ENCODE results near the gene EFNB1. TPM values are rescaled to one million over a fixed set of nuclear protein-coding genes. Genes with fewer than 3 reads are reported as not detected.
A peak's percentile ranks its signal among the peaks of the same experiment; 100 is the strongest.

EFNB1 gene
- total and polyA plus RNA-seq, 2 donors, result 30.5 to 40.1 TPM

- H3K27ac ChIP-seq (ENCODE audit: low read depth), result no peak overlapping the region
- H3K36me3 ChIP-seq (ENCODE audit: insufficient read depth), result peaks cover 2% of the 10 kb centered on the region
- no peaks in the 10 kb centered on the region for H3K4me1 ChIP-seq (ENCODE audit: insufficient read depth)
- 86% methylated on average over 1 of the region's 1 CpG for WGBS
- DNase-seq (ENCODE audit: extremely low spot score), result no peak
- no peak overlapping the region for H3K4me3 ChIP-seq (ENCODE audit: low read depth, low read length)
Observed at GRCh38 chrX:68843992-68844391, 15.2 kb downstream of the EFNB1 start.

- WGBS, result 72% methylated on average over 5 of the region's 5 CpGs
- no peak for DNase-seq (ENCODE audit: extremely low spot score)
- no peak overlapping the region for H3K27ac ChIP-seq (ENCODE audit: low read depth)
- H3K4me3 ChIP-seq (ENCODE audit: low read depth, low read length), result no peak overlapping the region
- H3K4me1 ChIP-seq (ENCODE audit: insufficient read depth), result no peaks in the 10 kb centered on the region
- peaks cover 2% of the 10 kb centered on the region for H3K36me3 ChIP-seq (ENCODE audit: insufficient read depth)
Observed at GRCh38 chrX:68844581-68844980, 15.8 kb downstream of the EFNB1 start.

- 39% methylated on average over 6 of the region's 6 CpGs for WGBS
- peaks cover under 1% of the 10 kb centered on the region for H3K36me3 ChIP-seq (ENCODE audit: insufficient read depth)
- H3K4me3 ChIP-seq (ENCODE audit: low read depth, low read length), result no peak overlapping the region
- no peak overlapping the region for H3K27ac ChIP-seq (ENCODE audit: low read depth)
- no peaks in the 10 kb centered on the region for H3K4me1 ChIP-seq (ENCODE audit: insufficient read depth)
- DNase-seq (ENCODE audit: extremely low spot score), result no peak
Observed at GRCh38 chrX:68846536-68846935, 17.7 kb downstream of the EFNB1 start.

- Histone ChIP-seq H3K27ac (ENCODE audit: low read depth) (no peak overlapping the region), H3K36me3 (ENCODE audit: insufficient read depth) (no peaks in the 10 kb centered on the region), H3K4me3 (ENCODE audit: low read depth, low read length) (no peak overlapping the region), H3K4me1 (ENCODE audit: insufficient read depth) (no peaks in the 10 kb centered on the region)
- DNase-seq (ENCODE audit: extremely low spot score), result no peak
- WGBS, result 74% methylated on average over 4 of the region's 4 CpGs
Observed at GRCh38 chrX:68847172-68847571, 18.4 kb downstream of the EFNB1 start.

- H3K4me3 ChIP-seq (ENCODE audit: low read depth, low read length), result no peak overlapping the region
- DNase-seq (ENCODE audit: extremely low spot score), result no peak
- H3K27ac ChIP-seq (ENCODE audit: low read depth), result no peak overlapping the region
- H3K4me1 ChIP-seq (ENCODE audit: insufficient read depth), result no peaks in the 10 kb centered on the region
- H3K36me3 ChIP-seq (ENCODE audit: insufficient read depth), result no peaks in the 10 kb centered on the region
- WGBS, result 77% methylated on average over 8 of the region's 8 CpGs
Observed at GRCh38 chrX:68848189-68848940, 19.5 kb downstream of the EFNB1 start.

GRCh38 chrX:68851082-68851481 is 22.3 kb downstream of the EFNB1 start:
- no peak for DNase-seq (ENCODE audit: extremely low spot score)
- no peaks in the 10 kb centered on the region for H3K4me1 ChIP-seq (ENCODE audit: insufficient read depth)
- 78% methylated on average over 8 of the region's 8 CpGs for WGBS
- H3K4me3 ChIP-seq (ENCODE audit: low read depth, low read length), result no peak overlapping the region
- H3K27ac ChIP-seq (ENCODE audit: low read depth), result no peak overlapping the region
- no peaks in the 10 kb centered on the region for H3K36me3 ChIP-seq (ENCODE audit: insufficient read depth)

GRCh38 chrX:68852046-68852445 is 23.2 kb downstream of the EFNB1 start:
- no peak for DNase-seq (ENCODE audit: extremely low spot score)
- no peaks in the 10 kb centered on the region for H3K36me3 ChIP-seq (ENCODE audit: insufficient read depth)
- no peak overlapping the region for H3K4me3 ChIP-seq (ENCODE audit: low read depth, low read length)
- no peaks in the 10 kb centered on the region for H3K4me1 ChIP-seq (ENCODE audit: insufficient read depth)
- 66% methylated on average over 3 of the region's 3 CpGs for WGBS
- H3K27ac ChIP-seq (ENCODE audit: low read depth), result no peak overlapping the region

- Histone ChIP-seq H3K36me3 (ENCODE audit: insufficient read depth) (no peaks in the 10 kb centered on the region), H3K27ac (ENCODE audit: low read depth) (no peak overlapping the region), H3K4me3 (ENCODE audit: low read depth, low read length) (no peak overlapping the region), H3K4me1 (ENCODE audit: insufficient read depth) (no peaks in the 10 kb centered on the region)
- DNase-seq (ENCODE audit: extremely low spot score), result no peak
- 62% methylated on average over 4 of the region's 4 CpGs for WGBS
Observed at GRCh38 chrX:68853665-68854251, 24.9 kb downstream of the EFNB1 start.

- 86% methylated on average over 2 of the region's 2 CpGs for WGBS
- Histone ChIP-seq H3K4me3 (ENCODE audit: low read depth, low read length) (no peak overlapping the region), H3K27ac (ENCODE audit: low read depth) (no peak overlapping the region), H3K4me1 (ENCODE audit: insufficient read depth) (no peaks in the 10 kb centered on the region), H3K36me3 (ENCODE audit: insufficient read depth) (no peaks in the 10 kb centered on the region)
- no peak for DNase-seq (ENCODE audit: extremely low spot score)
Observed at GRCh38 chrX:68865300-68865699, 36.5 kb downstream of the EFNB1 start.

GRCh38 chrX:68865926-68866325 is 37.1 kb downstream of the EFNB1 start:
- H3K4me3 ChIP-seq (ENCODE audit: low read depth, low read length), result no peak overlapping the region
- no peaks in the 10 kb centered on the region for H3K4me1 ChIP-seq (ENCODE audit: insufficient read depth)
- no peak for DNase-seq (ENCODE audit: extremely low spot score)
- WGBS, result 91% methylated on average over 2 of the region's 2 CpGs
- H3K27ac ChIP-seq (ENCODE audit: low read depth), result no peak overlapping the region
- H3K36me3 ChIP-seq (ENCODE audit: insufficient read depth), result no peaks in the 10 kb centered on the region

GRCh38 chrX:68867458-68868112 is 38.8 kb downstream of the EFNB1 start:
- DNase-seq (ENCODE audit: extremely low spot score), result peak; percentile 25
- Histone ChIP-seq H3K4me3 (ENCODE audit: low read depth, low read length) (no peak overlapping the region), H3K4me1 (ENCODE audit: insufficient read depth) (no peaks in the 10 kb centered on the region), H3K27ac (ENCODE audit: low read depth) (no peak overlapping the region), H3K36me3 (ENCODE audit: insufficient read depth) (no peaks in the 10 kb centered on the region)
- WGBS, result 48% methylated on average over 14 of the region's 14 CpGs

GRCh38 chrX:68868316-68868715 is 39.5 kb downstream of the EFNB1 start:
- Histone ChIP-seq H3K27ac (ENCODE audit: low read depth) (no peak overlapping the region), H3K4me3 (ENCODE audit: low read depth, low read length) (no peak overlapping the region), H3K36me3 (ENCODE audit: insufficient read depth) (no peaks in the 10 kb centered on the region), H3K4me1 (ENCODE audit: insufficient read depth) (no peaks in the 10 kb centered on the region)
- 94% methylated on average over 3 of the region's 3 CpGs for WGBS
- DNase-seq (ENCODE audit: extremely low spot score), result no peak

GRCh38 chrX:68868902-68869800 is 40.3 kb downstream of the EFNB1 start:
- H3K4me1 ChIP-seq (ENCODE audit: insufficient read depth), result no peaks in the 10 kb centered on the region
- H3K36me3 ChIP-seq (ENCODE audit: insufficient read depth), result no peaks in the 10 kb centered on the region
- no peak overlapping the region for H3K4me3 ChIP-seq (ENCODE audit: low read depth, low read length)
- WGBS, result 76% methylated on average over 5 of the region's 5 CpGs
- no peak for DNase-seq (ENCODE audit: extremely low spot score)
- H3K27ac ChIP-seq (ENCODE audit: low read depth), result no peak overlapping the region

Measured in urinary bladder (tissue), 4 donors.